ENCODE data around the gene BCL2.

BCL2 gene

GRCh38 chr18:63198868-63199742 is 120.5 kb downstream of the BCL2 start:
- TF ChIP-seq, protein P1, sequence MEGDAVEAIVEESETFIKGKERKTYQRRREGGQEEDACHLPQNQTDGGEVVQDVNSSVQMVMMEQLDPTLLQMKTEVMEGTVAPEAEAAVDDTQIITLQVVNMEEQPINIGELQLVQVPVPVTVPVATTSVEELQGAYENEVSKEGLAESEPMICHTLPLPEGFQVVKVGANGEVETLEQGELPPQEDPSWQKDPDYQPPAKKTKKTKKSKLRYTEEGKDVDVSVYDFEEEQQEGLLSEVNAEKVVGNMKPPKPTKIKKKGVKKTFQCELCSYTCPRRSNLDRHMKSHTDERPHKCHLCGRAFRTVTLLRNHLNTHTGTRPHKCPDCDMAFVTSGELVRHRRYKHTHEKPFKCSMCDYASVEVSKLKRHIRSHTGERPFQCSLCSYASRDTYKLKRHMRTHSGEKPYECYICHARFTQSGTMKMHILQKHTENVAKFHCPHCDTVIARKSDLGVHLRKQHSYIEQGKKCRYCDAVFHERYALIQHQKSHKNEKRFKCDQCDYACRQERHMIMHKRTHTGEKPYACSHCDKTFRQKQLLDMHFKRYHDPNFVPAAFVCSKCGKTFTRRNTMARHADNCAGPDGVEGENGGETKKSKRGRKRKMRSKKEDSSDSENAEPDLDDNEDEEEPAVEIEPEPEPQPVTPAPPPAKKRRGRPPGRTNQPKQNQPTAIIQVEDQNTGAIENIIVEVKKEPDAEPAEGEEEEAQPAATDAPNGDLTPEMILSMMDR (IDR thresholded peaks at IDR 0.05; ENCODE audit: borderline replicate concordance, control extremely low read depth, extremely low read depth, insufficient read depth, missing control alignments), result no peak
- in situ Hi-C loops (cut with MboI; ENCODE audit: low sequenced_read_pairs, unreplicated experiment), result no loop called here

GRCh38 chr18:63198098-63198760 is 121.3 kb downstream of the BCL2 start:
- in situ Hi-C loops (cut with MboI; ENCODE audit: low sequenced_read_pairs, unreplicated experiment), result no loop called here
- TF ChIP-seq, protein P1 (IDR thresholded peaks at IDR 0.05; ENCODE audit: borderline replicate concordance, control extremely low read depth, extremely low read depth, insufficient read depth, missing control alignments), result no peak
- DNase-seq (ENCODE audit: low spot score), result no peak

More at GRCh38 chr18:63198868-63199742, 120.5 kb downstream of the BCL2 start:
- no peak for DNase-seq (ENCODE audit: low spot score)

DNA sequence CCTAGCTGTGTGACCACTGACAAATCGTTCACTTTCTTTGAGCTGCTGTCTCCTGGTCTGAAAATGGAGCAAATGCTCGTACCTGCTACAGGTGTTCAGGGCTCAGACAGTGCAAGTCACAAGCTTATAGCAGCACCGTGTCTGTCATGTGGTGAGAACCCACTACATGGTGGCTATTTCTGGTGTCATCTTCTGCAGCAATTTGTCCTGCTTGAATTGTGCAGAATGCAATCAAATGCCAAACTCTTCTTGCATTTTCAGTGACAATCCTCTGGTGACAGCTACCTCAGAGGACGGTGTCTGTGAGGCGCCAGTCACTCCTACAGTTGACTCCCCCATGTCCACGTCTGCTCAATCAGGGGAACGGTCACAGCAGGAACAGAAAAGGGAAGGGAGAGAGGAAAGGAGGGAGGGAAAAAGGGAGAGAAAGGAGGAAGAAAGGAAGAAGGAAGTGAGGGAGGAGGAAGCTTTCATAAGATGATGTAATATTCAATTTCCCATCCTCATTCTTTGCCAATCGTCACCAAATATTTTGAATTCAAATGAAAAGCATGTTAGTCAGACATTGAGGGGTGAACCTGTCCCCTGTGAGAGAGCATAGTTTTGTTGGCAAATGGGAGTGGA is 122.2 kb downstream of the BCL2 start:
- TF ChIP-seq, protein P1 (IDR thresholded peaks at IDR 0.05; ENCODE audit: borderline replicate concordance, control extremely low read depth, extremely low read depth, insufficient read depth, missing control alignments), result no peak
- no peak for DNase-seq (ENCODE audit: low spot score)
- in situ Hi-C loops (cut with MboI; ENCODE audit: low sequenced_read_pairs, unreplicated experiment), result no loop called here

- TF ChIP-seq, protein P1 (IDR thresholded peaks at IDR 0.05; ENCODE audit: borderline replicate concordance, control extremely low read depth, extremely low read depth, insufficient read depth, missing control alignments), result no peak
- in situ Hi-C loops (cut with MboI; ENCODE audit: low sequenced_read_pairs, unreplicated experiment), result no loop called here
- DNase-seq (ENCODE audit: low spot score), result no peak
Measured at GRCh38 chr18:63195326-63196159, 124.0 kb downstream of the BCL2 start.

DNA sequence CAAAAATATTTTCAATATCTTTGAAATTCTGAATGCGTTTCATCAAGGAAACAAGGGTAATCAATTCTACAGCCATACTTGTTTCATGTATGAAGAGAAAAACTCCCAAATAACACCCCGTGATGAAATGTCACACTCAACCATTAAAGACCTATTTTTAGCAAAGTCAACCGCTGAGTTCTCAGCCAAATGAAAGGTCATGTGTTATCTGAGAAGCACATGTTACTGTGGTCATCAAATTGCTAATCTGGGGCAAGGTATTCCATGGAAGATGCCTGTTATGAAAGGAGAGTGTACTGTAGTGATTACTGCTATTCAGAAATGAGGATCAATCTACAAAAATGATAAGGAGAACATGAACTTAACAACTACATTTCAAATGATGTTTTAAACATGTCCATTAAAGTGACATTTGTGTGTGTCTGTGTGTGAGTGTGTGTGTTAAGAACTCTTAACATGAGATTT is 126.7 kb downstream of the BCL2 start:
- in situ Hi-C loops (cut with MboI; ENCODE audit: low sequenced_read_pairs, unreplicated experiment), result no loop called here
- DNase-seq (ENCODE audit: low spot score), result no peak
- TF ChIP-seq, protein P1 (IDR thresholded peaks at IDR 0.05; ENCODE audit: borderline replicate concordance, control extremely low read depth, extremely low read depth, insufficient read depth, missing control alignments), result no peak
